HG03354 (cell line): ENCODE measurements around the gene ERCC8.
A peak's percentile ranks its signal among the peaks of the same experiment; 100 is the strongest.

ENCODE experiments used
- ATAC-seq: cut with Tn5 transposase; IDR thresholded peaks from one replicate; pipeline ENCODE4 v1.9.1; 2021; ENCODE audit warnings: mild to moderate bottlenecking; ENCODE audit not compliant: unreplicated experiment, poor library complexity, severe bottlenecking

The ERCC8 gene

GRCh38 chr5:60843386-60843935, 101.4 kb downstream of the ERCC8 start:
- peak; percentile 31 for ATAC-seq

- no peak for ATAC-seq
Measured at GRCh38 chr5:60842871-60843385, 101.9 kb downstream of the ERCC8 start.

- ATAC-seq = no peak
Measured at GRCh38 chr5:60841361-60841760, 103.5 kb downstream of the ERCC8 start.

GRCh38 chr5:60836131-60836530, 108.7 kb downstream of the ERCC8 start:
- ATAC-seq = no peak

GRCh38 chr5:60835554-60835953, 109.3 kb downstream of the ERCC8 start:
- no peak for ATAC-seq

GRCh38 chr5:60833520-60833919, 111.3 kb downstream of the ERCC8 start:
- ATAC-seq = no peak

GRCh38 chr5:60830581-60831127, 114.2 kb downstream of the ERCC8 start:
- ATAC-seq = peak; percentile 64

- peak; percentile 44 for ATAC-seq
Measured at GRCh38 chr5:60829490-60830266, 115.2 kb downstream of the ERCC8 start.

GRCh38 chr5:60827201-60827600, 117.7 kb downstream of the ERCC8 start:
- no peak for ATAC-seq

- peak; percentile 84 for ATAC-seq
Measured at GRCh38 chr5:60826653-60827052, 118.2 kb downstream of the ERCC8 start.
